GM18870 (cell line): ENCODE results near the gene HSPB2.
"Not testable (repeated sequence)": the region's sequence is repeated elsewhere in the genome, so short reads cannot be mapped to it uniquely, and the experiment has no call there.

Source experiments
- ATAC-seq: cut with Tn5 transposase; IDR thresholded peaks from one replicate; pipeline ENCODE4 v1.9.1; 2021; ENCODE audit warnings: moderate library complexity; ENCODE audit not compliant: unreplicated experiment

HSPB2 gene, protein sequence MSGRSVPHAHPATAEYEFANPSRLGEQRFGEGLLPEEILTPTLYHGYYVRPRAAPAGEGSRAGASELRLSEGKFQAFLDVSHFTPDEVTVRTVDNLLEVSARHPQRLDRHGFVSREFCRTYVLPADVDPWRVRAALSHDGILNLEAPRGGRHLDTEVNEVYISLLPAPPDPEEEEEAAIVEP

GRCh38 chr11:111912535-111912934, at the start of gene HSPB2:
Gene HSPB2 (plus strand): TSS chr11:111912734. CDS start chr11:111912830, 96 bp downstream.
- no peak for ATAC-seq

DNA sequence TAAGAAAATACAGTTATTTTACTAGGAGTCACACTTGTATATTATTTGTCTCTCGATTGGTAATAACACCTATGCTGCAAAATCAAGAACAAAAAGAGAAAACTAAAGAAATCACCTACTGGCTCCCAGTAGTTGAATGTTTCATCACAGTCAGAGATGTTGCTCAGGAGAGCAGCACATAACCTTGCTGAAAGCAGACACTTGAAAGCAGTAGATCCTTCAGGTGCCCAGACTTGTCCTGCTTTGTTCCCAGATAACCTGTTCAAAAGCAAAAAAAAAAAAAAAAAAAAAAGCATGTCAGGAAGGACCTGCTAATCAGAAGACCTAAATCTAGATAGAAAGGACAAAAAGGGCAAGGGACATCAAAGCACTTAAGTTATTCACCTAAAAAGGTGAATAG, 42.4 kb upstream of the HSPB2 start:
- no peak for ATAC-seq

GRCh38 chr11:111870522-111870885, 42.0 kb upstream of the HSPB2 start:
- peak; percentile 6 for ATAC-seq

DNA sequence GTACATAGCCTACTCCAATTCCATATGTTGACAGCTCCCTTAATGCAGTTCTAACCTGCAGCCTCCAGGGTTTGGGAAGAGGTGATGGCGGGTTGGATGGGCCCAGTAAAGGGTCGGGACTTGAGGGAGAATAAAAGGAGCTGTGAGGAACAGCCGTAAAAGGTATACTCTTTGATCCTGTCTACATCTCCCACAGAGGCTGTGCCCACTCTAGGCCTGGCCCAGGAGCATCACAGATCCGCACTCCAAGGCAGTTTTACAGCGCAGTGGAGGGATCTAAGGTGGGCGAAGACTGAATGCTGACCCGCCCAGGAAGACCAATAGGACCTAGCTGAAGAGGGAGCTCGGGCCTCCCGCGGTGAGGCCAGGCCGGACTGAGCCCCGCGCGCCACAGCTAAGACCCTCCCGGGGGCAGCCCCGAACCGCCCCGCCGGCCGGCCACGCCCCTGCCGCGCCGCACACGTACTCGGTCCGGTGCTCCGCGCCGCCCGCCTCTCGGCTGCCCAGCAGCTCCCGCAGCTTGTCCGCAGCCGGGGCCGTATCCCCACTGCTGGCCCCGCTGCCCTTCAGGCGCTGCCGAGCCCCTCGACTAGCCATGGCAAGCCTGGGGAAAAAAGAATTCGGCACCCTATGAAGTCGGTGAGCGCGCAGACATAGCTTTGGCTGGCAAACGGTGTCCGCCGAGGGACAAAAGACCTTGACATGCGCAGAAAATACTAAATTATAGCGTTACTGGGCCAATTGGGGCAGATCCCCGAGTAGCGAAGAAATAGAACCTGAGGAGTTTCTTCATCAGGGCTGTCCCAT, 41.4 kb upstream of the HSPB2 start, which contains the start of gene ALG9:
Gene ALG9, minus strand, starts transcription at position 696 of the 807 bp plus-strand sequence. Its CDS starts 99 bp downstream, at position 597.
- ATAC-seq = peak; percentile 66

GRCh38 chr11:111871693-111872161, 40.8 kb upstream of the HSPB2 start:
- no peak for ATAC-seq

DNA sequence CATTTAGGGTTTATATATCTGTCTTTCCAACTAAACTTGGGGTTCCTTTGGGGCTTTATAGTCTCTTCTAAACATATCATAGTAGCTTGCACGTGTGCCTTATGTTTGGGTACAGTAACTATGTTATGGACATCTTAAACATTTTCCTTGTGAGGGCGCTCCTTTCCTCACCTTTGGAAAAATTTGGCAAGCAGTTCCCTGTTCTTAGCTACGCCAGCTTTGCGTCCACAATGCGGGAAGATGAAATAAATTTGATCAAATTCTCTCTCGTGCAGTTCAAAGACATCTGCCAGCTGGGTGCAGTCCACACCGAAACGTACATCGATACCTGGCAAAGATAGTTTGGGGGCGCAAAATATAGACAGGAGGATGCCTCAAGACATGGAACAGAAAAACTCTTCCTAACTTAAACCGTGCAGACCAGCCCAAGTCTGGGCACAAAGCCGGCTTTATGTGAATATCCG, 34.1 kb upstream of the HSPB2 start:
- ATAC-seq = no peak

DNA sequence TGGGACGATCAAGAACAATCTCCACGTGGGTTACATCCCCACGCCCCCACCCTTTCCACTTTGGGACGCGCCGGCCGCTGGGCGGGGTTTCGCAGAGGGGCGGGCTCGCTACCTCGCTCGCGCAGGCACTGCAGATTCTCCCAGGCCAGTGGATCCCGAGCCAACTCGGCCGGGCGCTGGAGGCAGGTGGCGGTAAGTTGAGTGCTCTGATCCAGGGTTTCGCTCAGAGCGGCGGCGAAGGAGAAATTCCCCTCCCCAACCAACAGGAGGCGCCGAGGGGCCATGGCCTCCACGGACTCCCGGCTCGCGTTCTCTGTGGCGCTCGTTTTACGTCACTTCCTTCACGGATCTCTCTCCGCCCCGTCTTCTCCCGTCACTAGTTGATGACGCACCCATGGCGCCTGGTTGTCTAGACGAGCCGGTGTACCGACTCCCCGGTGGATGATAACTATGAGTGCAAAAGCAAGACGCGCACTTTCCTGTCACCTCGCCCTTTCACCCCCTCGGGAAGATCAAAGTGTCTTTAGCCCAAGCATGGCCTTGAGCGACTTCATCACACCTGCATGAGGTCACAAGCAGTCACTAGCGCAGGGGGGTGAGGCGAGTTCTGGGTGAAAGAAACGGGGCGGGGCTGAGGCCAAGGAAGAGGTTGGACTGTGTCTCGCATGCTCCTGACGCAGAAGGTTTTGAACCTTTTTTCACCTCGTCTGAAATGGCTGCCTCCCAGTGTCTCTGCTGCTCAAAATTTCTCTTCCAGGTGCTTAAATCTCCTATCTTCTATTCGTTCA, 33.5 kb upstream of the HSPB2 start, which contains the start of the genes CFAP68 and FDXACB1:
Gene CFAP68, plus strand, starts transcription at position 693 of the 788 bp plus-strand sequence. Its CDS starts 20 bp downstream, at position 713.
Gene FDXACB1, minus strand, starts transcription at position 317 of the 788 bp plus-strand sequence. Its CDS starts 33 bp downstream, at position 284.
- ATAC-seq = peak; percentile 80

DNA sequence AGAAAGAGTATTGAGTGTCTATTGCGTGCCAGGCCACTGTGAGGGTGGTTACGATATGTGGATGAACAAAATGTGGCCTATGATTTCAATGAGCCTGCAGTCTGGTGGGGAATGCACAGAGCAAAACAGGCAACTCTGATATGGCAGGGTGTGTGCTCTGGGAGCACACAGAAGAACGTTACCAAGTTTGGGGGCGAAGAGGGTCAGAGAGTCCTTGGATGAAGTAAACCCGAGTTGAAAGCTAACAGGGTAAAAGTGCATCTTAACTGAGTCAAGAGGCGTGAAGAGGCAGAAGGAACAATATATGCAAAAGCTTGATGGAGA, 32.9 kb upstream of the HSPB2 start:
- ATAC-seq = no peak

DNA sequence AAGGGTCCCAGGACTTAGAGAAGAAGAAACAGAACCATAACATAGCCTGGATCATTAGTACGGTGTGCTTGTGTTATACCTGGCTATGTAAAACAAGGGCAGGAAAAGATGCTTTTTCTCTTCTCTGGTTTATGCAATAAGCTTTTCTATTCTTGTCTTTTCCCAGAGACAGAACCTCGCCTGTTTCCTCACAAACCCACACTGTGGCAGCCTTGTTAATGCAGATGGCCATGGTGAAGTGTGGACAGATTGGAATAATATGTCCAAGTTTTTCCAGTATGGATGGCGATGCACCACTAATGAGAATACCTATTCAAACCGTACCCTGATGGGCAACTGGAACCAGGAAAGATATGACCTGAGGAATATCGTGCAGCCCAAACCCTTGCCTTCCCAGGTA, 30.3 kb upstream of the HSPB2 start:
- no peak for ATAC-seq

GRCh38 chr11:111885053-111885452, 27.5 kb upstream of the HSPB2 start:
- ATAC-seq = not testable (repeated sequence)

- ATAC-seq = no peak
Observed at GRCh38 chr11:111886032-111886431, 26.5 kb upstream of the HSPB2 start.

- no peak for ATAC-seq
Observed at GRCh38 chr11:111886844-111887243, 25.7 kb upstream of the HSPB2 start.

- ATAC-seq = no peak
Observed at GRCh38 chr11:111905411-111905810, 7.1 kb upstream of the HSPB2 start.

DNA sequence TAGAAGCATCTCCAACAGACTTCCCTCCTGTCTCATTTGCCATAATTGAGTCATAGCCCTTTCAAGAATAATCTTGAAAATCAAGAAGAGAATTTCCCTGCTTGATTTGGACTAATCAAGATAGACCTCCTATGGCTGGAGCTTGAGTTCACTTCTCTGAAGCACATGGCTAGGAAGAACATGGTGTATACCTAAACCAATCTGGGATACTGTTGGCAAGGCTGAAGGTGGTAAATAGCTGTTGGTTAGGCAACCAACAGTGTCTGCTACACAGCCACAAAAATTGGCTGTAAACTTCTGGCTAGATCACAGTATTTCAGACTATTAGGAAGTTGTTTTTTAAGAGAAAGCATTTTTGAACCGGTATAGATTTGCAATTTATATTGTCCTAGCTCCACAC, 5.9 kb upstream of the HSPB2 start:
- ATAC-seq = no peak

GRCh38 chr11:111908639-111909305, 3.8 kb upstream of the HSPB2 start:
- no peak for ATAC-seq

GRCh38 chr11:111909378-111909777, 3.2 kb upstream of the HSPB2 start:
- no peak for ATAC-seq

DNA sequence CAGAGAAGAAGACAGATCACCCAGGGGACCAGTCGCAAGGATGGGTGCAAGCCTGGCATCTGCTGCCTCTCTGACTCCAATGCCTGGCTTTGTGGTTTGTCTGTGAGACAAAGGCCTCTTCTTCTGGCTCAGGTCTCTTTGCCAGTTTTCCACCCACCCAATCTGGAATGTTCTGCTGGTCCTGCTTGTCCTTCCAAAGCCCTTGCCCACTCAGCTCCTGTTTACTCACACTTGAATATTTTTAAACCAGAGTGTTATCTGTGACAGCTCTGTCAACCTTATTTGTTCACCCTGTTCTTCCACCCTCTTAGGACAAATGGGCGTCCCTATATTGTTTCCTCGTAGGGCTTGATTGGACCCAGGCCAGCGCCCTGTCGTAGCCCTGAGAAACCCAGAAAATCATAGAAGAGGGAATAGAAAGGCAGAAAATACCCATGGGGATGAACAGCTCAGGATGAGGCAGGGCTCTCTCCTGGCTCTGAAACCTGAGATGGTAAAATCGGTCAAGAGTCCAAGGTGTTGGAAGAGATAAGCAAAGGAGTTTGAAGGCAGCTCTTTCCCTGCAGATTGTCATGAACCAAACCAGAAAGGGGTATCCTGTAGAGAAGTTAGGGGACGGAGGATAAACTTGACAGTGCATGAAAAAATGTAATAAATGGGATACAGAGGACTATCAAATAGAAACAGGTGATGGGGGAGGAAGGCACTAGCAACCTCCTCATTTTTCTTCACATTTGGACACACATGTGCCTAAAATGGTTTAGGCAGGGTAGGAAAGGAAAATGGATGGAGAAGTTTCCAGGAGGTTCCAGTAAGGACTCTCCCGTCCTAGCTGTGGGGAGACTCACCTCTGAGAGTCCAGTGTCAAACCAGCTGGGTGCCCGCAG, 1.6 kb upstream of the HSPB2 start:
- no peak for ATAC-seq

DNA sequence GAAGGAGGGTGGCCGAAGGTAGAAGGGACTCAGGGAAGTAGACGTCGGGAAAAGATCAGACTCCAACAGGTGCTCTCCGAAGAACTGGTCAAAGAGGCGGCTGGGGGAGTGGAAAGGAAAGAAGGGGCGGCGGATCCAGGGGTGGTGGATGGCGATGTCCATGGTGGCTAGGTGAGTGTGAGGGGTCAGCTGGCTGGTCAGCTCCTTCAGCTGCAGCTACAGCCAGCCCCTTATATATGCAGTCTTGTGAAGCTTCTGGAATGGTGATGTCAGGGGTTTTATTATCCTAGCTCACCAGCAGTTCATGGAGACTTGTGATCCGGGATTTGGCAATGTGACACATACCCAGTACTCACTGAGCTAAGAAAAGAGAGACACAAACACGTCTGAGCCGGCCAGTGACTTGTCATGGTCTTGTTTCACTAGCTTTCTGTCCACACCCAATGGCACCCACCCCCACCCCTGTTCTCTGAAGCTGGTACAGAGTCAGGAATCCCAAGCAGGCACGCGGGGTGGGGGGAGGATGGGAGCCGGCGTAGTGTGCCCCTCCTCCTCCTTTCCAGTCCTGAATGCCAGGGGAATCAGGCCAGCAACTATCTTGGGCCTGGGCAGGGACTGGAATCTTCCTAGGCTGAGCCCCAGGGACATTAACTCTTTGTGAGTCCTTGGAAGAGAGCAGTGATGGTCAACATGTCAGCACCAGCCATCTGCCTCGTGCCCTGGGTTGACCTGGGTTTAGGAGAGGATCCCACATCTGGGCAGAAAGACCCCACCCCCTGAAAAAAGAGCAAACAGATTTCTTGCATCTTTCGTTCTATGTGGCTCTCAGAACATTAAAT, 752 bp upstream of the HSPB2 start, which contains the start of gene CRYAB:
Gene CRYAB, minus strand, starts transcription at position 208 of the 839 bp plus-strand sequence. Its CDS starts 46 bp downstream, at position 162.
- no peak for ATAC-seq
